ENCODE results near the gene PPP2R5A.
"Not testable (repeated sequence)": the region's sequence is repeated elsewhere in the genome, so short reads cannot be mapped to it uniquely, and the experiment has no call there.

PPP2R5A gene

GRCh38 chr1:212297338-212297737 lies 12.1 kb downstream of the PPP2R5A start:
- DNase-seq (ENCODE audit: low read depth in 2 of 2): no peak

- DNase-seq (ENCODE audit: low read depth in 2 of 2): no peak
Measured at GRCh38 chr1:212301580-212301979, 16.4 kb downstream of the PPP2R5A start.

- DNase-seq (ENCODE audit: low read depth in 2 of 2): no peak
Measured at GRCh38 chr1:212302745-212303383, 17.7 kb downstream of the PPP2R5A start.

- no peak for DNase-seq (ENCODE audit: low read depth in 2 of 2)
Measured at GRCh38 chr1:212305342-212305741, 20.1 kb downstream of the PPP2R5A start.

GRCh38 chr1:212305984-212306452 lies 20.8 kb downstream of the PPP2R5A start:
- DNase-seq (ENCODE audit: low read depth in 2 of 2): not testable (repeated sequence)

GRCh38 chr1:212309967-212310366 lies 24.8 kb downstream of the PPP2R5A start:
- DNase-seq (ENCODE audit: low read depth in 2 of 2): no peak

GRCh38 chr1:212310383-212310782 lies 25.2 kb downstream of the PPP2R5A start:
- DNase-seq (ENCODE audit: low read depth in 2 of 2): no peak

GRCh38 chr1:212311836-212312497 lies 26.8 kb downstream of the PPP2R5A start:
- no peak for DNase-seq (ENCODE audit: low read depth in 2 of 2)

GRCh38 chr1:212313616-212314015 lies 28.4 kb downstream of the PPP2R5A start:
- DNase-seq (ENCODE audit: low read depth in 2 of 2): no peak

- DNase-seq (ENCODE audit: low read depth in 2 of 2): no peak
Measured at GRCh38 chr1:212315184-212315583, 30.0 kb downstream of the PPP2R5A start.

GRCh38 chr1:212315907-212316306 lies 30.7 kb downstream of the PPP2R5A start:
- DNase-seq (ENCODE audit: low read depth in 2 of 2): no peak

- no peak for DNase-seq (ENCODE audit: low read depth in 2 of 2)
Measured at GRCh38 chr1:212317916-212318315, 32.7 kb downstream of the PPP2R5A start.

GRCh38 chr1:212321031-212321430 lies 35.8 kb downstream of the PPP2R5A start:
- not testable (repeated sequence) for DNase-seq (ENCODE audit: low read depth in 2 of 2)

- DNase-seq (ENCODE audit: low read depth in 2 of 2): no peak
Measured at GRCh38 chr1:212323066-212323465, 37.9 kb downstream of the PPP2R5A start.

- DNase-seq (ENCODE audit: low read depth in 2 of 2): no peak
Measured at GRCh38 chr1:212326541-212326940, 41.3 kb downstream of the PPP2R5A start.

GRCh38 chr1:212328248-212328647 lies 43.0 kb downstream of the PPP2R5A start:
- no peak for DNase-seq (ENCODE audit: low read depth in 2 of 2)

- no peak for DNase-seq (ENCODE audit: low read depth in 2 of 2)
Measured at GRCh38 chr1:212329105-212329504, 43.9 kb downstream of the PPP2R5A start.

GRCh38 chr1:212341090-212341489 lies 55.9 kb downstream of the PPP2R5A start:
- no peak for DNase-seq (ENCODE audit: low read depth in 2 of 2)

GRCh38 chr1:212344905-212345304 lies 59.7 kb downstream of the PPP2R5A start:
- DNase-seq (ENCODE audit: low read depth in 2 of 2): no peak

GRCh38 chr1:212346601-212347000 lies 61.4 kb downstream of the PPP2R5A start:
- no peak for DNase-seq (ENCODE audit: low read depth in 2 of 2)

- DNase-seq (ENCODE audit: low read depth in 2 of 2): no peak
Measured at GRCh38 chr1:212351588-212352362, 66.6 kb downstream of the PPP2R5A start.

- DNase-seq (ENCODE audit: low read depth in 2 of 2): no peak
Measured at GRCh38 chr1:212353181-212353580, 68.0 kb downstream of the PPP2R5A start.

- DNase-seq (ENCODE audit: low read depth in 2 of 2): no peak
Measured at GRCh38 chr1:212354464-212354863, 69.3 kb downstream of the PPP2R5A start.
